Islet of Langerhans (tissue), 1 donor: Measurements from ENCODE around the gene NSMCE1.
"Not testable (repeated sequence)": the region's sequence is repeated elsewhere in the genome, so short reads cannot be mapped to it uniquely, and the experiment has no call there.

Source experiments
- FAIRE-seq: peaks from one replicate; lab custom pipeline; 2011; peaks lifted over from hg19 to GRCh38; lab: Jason Lieb, UNC

The NSMCE1 gene

DNA sequence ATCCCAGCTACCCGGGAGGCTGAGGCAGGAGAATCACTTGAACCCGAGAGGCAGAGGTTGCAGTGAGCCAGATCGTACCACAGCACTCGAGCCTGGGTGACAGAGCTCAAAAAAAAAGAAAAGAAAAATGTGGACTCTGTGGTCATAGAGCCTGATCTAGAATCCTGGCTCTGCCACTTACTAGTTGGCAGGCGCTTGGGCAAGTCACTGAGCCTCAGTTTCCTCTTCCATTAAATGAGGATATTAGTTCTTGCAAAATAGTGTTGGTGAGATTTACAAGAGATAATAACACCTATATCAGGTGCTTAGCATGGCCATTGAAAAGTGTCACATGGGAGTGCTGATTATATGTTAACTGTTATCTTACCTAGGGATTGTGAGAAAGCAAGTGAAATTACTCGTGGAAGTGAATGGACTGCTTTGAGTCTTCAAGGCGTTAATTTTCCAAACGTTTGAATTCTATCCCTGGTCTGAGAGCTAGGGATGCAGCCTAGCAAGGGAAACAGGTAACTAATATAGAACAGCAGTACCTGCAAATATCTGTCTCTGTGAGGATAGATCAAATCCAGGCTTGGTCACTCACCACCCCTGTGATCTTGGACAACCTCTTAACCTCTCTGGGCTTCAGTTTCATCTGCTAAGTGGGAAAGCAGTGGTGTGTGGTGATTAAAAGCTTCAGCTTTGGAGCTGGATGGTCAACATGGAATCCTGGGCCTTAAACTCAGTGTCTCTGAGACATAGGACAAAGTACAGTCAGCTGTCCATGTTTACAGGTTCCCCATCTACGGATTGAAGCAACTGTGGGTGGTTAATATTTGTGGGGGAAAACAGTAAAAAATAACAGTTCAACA, 953 bp upstream of the NSMCE1 start:
- no peak for FAIRE-seq

DNA sequence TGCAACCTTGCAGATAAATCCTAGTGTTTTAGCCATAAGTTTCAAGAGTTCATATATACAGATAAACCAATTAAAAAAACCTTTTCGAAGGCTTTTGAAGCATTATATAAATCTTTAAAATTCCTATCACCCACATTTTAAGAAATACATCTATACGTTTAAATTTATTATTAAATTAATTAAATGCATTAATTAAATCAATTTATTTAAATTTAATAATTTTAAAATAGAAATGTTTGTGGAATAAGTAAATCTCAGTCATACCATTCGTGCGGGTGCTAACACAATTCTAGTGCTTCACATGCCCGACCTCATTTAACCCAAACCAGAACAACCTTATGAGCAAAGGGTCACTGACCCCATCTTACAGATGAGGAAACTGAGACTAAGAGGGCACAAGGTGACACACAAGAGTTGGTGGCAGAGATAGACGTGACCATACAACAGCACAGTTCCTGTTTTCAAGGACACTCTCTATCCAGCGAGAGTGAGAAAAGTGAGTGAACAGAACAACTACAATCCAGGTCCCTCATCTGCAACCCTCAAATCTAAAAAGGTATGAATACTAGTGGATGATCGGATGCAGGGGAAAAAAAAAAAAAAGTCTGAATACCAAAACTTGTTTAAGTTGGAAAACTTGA, 1.4 kb downstream of the NSMCE1 start:
- FAIRE-seq, result no peak

DNA sequence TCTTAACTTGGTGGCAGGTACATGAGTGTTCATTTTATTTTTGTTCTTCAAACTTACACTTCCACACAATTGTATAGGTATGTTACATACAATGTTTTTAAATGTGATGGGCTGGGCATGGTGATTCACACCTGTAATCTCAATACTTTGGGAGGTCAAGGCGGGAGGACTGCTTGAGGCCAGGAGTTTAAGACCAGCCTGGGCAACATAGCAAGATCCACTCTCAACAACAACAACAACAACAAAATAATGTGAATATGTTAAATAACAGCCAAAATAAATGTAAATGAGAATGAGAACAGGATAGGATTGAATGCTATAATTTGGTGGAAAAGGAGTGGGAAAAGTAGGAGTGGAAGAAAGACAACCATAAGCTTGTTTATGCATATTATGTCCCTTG, 2.6 kb downstream of the NSMCE1 start:
- no peak for FAIRE-seq

DNA sequence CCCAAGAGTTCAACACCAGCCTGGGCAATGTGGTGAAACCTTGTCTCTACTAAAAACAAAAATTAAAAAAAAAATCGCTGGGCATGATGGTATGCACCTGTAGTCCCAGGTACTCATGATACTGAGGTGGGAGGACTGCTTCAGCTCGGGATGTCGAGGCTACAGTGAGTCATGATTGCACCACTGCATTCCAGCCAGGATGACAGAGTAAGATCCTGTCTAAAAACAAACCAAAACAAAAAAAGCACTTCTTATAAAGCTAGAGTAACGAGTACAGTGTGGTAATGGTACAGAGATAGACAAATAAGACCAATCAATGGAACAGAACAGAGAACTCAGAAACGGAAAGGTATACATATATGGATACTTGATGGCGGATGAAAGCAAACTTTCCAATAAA, 4.4 kb downstream of the NSMCE1 start:
- FAIRE-seq, result no peak

DNA sequence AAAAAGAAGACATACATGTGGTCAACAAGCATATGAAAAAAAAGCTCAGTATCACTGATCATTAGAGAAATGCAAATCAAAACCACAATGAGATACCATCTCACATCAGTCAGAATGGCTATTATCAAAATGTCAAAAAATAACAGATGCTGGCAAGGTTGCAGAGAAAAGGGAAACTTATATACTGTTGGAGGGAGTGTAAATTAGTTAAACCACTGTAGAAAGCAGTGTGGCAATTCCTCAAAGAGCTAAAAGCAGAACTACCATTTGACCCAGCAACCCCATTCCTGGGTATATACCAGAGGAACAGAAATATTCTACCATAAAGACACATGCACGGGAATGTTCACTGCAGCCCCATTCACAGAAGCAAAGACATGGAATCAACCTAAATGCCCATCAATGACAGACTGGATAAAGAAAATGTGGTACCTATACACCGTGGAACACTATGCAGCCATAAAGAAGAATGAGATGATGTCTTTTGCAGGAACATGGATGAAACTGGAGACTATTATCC, 5.6 kb downstream of the NSMCE1 start:
- FAIRE-seq, result not testable (repeated sequence)

DNA sequence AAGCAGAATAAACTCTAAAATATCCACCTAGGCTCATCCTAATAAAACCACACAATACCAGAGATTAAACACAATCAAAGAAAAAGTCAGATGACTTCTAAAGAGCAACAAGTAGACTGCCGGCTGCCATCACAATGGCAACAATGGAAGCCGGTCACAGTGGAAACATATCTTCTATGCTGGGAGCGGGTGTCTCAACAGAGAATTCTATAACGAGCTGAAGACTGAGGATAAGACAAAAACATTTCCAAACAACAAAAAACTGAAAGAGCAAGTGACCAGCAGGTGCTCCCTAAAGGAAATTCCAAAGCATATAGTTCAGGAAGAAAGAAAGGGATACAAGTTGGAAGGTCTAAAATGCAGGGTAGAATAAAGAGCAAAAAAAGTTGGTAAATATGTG, 8.9 kb downstream of the NSMCE1 start:
- no peak for FAIRE-seq

DNA sequence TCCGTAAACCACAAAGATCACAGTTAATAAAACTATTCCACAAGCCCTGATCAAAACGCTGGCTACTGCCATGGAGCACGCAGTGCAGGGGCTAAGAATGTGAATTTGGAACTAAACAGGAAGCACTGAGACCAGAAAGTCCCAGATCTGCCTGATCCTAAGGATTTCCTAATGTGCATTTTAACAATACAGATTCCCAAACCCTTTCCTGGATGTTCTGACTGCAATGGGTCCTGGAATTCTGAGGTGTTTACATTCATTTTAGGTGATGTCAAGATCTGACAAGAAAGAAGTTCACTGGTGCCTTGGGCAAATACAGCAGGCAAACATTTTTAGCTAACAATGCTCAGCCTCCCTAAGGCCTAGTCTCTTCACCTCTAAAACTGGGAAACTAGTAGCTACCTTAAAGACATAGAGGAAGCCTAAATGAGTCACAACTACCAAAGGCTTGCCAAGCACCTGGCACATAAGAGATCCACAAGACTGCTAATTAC, 10.3 kb downstream of the NSMCE1 start:
- no peak for FAIRE-seq

DNA sequence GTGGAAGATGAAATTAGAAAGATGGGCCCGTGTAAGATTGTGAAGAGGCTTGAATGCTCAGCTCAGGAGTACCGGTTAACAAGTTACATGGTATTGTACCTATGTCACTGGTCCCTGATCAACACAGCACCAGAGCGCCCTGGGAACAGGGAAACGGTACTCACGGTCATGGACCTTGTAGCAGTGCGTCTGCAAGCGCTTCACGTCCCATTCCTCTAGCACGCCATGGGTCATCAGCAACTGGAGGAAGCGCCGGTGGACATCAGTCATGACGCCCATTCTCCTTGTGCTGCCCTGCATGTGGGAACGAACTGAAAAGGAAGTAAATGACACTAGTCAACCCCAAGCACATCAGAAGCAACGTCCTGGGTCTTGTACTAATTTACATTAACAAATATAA, 11.3 kb downstream of the NSMCE1 start:
- no peak for FAIRE-seq

DNA sequence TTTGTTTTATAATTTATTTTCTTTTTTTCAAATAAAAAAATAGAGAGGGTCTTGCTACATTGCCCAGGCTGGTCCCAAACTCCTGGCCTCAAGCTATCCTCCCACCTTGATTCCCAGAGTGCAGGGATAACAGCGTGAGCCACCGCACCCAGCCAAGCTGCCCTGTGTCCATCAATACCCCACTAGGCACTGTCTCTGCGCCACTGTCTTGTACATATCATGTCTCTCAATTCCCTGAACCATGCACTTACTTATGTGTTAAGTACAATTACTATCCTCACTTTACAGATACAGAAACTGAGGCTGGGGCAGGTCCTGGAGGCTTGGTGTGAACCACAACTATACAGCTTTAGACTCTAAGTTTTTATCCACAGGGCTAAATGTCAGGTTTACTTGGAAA, 11.7 kb downstream of the NSMCE1 start:
- FAIRE-seq, result no peak

DNA sequence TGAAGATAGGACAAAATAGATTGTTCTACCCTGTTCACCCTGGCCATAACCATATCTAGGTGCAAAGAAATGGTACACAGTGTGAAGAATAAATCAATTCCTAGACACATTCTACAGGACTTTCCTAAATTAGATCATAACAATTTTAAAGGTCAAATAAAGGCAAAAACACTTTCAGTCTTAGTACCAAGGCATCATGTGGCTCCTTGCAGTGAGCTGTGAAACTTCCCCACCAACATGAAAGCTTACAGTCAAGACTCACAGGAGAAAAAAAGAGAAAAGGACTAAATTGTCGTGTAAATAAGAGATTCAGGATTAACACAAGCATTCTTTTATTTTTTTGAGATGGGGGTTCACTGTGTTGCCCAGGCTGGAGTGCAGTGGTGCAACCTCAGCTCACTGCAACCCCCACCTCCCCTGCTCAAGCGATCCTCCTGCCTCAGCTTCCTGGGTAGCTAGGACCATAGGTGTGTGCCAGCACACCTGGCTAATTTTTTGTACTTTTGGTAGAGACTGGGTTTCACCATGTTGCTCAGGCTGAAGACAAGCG, 14.2 kb downstream of the NSMCE1 start:
- no peak for FAIRE-seq

DNA sequence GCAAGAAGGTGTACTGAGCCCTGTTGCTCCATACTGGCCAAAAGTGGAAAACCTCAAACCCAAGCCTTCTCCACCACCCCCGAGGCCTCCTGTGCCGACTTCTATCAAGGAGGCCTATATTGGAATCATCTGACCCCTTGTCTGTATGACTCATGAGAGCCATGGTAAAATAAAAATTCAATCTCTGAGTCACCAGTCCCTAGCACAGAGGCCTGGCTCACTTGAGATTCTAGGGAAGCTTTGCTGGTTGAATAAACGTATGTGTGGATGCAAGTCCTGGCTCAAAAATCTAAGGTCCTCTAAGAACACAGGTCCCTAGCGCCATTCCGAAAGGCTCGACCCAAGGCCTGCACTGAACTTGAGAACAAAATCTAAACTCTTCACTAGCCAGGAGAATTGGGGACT, 15.0 kb downstream of the NSMCE1 start:
- no peak for FAIRE-seq

DNA sequence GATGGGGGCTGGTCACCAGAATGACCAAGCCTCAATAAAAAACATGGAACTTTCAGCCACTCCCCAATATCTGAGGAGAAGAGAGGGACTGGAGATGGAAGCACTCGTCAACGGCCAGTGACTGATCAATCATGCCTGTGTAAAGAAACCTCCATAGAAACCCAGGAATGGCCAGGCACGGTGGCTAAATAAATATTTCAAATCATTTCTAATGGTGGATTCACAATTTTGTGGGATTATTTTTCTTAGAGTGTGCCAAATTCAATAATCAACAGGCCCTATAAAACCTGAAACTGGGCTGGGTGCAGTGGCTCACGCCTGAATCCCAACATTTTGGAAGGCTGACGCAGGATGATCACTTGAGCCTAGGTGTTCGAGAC, 16.4 kb downstream of the NSMCE1 start:
- no peak for FAIRE-seq

DNA sequence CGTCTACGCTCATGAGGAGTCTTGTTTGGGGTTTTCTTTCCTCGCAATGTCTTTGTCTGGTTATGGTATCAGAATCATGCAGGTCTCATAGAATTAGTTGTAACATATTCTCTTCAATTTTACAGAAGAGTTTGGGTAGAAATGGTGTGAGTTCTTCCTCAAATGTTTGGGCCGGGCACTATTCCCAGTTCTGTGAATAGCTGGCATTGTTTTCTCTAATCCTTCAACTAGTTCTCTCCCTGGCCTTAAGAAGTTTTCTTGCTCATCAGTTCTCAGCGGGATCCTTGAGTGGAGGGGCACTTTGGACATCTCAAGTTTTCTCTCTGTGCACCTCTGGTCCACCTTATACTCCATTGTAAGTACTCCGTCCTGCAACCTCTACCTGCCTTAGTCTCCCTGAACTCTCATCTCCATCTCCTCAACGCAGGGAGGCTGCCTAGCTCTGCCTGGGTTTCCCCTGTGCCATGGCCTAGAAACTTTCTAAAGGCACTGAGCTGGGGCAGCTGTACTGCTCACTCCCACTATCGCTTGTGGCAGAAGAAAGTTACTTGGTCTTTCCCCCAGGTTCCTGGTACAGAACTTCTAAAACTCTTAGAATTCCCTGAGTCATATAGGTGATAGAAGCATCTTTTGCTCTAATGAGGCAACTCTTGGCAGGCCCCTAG, 16.9 kb downstream of the NSMCE1 start:
- no peak for FAIRE-seq

DNA sequence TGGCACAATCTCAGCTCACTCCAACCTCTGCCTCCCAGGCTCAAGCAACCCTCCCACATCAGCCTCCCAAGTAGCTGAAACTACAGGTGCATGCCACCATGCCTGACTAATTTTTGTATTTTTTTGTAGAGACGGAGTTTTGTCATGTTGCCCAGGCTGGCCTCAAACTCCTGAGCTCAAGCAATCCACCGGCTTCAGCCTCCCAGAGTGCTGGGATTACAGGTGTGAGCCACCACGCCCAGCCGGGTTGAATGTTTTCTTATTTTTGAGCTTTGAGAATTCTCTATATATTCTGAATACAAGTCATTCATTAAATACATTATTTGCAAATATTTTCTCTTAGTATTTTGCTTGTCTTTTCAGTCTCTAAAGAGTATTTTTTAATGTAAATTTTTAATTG, 19.7 kb downstream of the NSMCE1 start:
- FAIRE-seq, result not testable (repeated sequence)

DNA sequence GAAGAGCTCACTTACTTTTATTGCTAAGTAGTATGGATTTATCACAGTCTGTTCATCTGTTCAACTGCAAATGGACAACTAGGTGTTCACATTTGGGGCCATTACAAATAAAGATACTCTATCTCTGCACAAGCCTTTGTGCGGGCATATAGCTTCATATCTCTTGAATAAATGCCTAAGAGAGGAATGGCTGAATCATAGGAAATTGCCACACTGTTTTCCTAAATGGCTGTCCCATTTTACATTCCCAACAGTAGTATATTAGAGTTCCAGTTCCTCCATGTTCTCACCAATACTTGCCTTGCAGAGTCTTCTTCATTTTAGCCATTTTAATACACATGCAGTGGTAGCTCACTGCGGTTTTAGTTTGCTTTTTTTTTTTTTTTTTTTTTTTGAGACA, 20.5 kb downstream of the NSMCE1 start:
- no peak for FAIRE-seq

DNA sequence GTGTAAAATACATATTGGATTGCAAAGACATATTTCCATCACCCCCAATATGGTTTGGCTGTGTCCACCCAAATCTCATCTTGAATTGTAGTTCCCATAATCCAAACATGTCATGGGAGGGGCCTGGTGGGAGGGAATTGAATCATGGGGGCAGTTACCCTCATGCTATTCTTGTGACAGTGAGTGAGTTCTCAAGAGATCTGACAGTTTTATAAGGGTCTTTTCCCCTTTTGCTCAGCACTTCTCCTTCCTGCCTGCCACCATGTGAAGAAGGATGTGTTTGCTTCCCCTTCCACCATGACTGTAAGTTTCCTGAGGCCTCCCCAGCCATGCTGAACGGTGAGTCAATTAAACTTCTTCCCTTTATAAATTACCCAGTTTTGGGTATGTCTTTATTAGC, 21.5 kb downstream of the NSMCE1 start:
- FAIRE-seq, result not testable (repeated sequence)

DNA sequence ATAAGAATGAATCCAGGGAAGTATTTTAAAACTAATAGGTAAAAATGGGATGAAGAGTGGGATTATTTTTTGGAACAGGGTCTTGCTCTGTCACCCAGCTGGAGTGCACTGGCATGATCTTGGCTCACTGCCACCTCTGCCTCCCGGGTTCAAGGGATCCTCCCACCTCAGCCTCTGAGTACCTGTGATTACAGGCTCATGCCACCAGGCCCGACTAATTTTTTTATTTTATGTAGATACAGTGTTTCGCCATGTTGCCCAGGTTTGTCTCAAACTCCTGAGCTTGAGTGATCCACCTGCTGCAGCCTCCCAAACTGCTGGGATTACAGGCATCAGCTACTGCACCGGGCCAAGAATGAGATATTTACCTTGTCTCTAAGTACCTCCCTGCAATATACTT, 22.1 kb downstream of the NSMCE1 start:
- FAIRE-seq, result no peak

DNA sequence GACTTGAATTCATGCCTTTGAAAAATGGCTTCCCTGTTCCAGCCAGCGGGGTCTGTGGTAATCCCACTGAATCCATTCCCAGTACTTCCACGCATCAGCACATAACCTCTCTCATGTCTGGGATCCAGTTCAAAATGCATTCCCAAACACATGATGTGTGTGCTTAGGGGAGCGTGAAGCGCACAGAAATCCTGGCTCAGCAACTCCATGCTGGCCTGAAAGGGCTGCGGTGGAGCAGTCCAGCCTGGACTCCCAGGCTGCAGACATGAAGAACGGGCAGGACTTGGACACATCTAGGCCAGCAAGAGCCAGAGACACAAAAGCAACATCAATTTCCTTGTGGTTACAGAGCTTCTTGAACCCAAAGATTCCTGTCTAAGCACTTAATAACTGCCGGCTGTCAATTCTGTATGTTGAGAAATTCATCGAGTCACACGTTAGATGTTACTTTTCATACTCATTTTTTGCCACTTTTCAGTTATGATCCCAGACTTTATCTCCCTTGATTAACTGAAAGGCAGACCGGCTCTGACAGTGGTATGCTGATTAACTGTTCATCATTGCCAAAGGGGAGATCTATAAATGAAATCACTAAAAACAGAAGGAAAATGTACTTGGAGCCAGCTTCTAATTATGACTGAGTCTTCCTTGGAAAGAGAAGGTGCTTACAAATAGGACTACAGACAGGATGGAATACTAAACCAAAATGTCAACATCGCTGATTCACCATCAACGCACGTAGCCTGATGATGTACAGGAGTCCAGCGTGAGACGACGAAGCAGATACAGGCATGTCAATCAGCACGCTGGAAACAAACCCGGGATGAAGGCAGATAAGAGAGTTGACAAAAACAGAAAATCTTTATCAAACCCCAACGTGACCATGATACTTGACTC, 23.0 kb downstream of the NSMCE1 start:
- FAIRE-seq, result no peak

DNA sequence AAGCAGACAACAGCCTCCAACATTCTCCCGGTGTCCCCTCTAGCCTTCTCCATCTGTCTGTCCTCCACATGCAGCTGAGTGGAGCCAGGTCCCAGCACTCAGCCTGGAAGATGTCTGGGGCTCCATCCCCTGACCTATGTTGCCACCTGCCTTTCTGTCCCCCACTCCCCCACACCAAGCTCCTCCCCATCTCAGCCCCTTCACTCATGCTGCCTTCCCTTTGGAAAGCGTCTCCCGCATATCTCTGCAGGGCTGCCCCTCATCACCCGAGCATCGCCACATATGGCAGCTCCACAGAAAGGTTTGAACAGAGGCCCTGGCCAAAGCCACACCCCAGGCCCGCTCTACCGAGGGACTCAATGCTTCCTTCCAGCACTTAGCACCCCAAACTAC, 24.2 kb downstream of the NSMCE1 start:
- FAIRE-seq, result no peak

DNA sequence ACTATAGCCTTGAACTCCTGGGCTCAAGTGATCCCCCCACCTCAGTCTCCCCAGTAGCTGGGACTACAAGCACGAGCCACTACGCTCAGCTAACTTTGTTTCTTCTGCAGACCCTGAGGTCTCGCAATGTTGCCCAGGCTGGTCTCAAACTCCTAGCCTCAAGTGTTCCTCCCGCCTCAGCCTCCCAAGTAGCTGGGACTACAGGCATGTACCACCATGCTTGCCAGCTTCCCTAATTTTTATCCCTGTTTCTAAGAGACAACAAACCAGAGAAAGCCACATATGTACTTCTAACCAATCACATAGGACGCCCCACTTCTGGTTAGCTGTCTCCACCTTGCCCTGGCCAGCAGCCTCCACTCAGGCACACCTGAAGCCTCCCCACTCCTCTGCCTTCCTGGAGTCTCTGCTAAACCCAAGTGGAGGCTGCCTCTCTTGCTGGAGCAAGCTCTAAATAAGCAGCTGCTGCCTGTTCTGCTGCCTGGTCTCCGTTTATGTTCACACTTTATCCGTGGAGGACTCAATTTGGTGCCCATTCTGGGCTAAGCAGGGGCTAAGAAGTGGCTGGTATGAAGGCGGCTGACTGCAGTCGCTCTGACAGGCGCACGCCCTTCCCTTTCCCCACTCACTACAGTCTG, 24.7 kb downstream of the NSMCE1 start:
- no peak for FAIRE-seq

DNA sequence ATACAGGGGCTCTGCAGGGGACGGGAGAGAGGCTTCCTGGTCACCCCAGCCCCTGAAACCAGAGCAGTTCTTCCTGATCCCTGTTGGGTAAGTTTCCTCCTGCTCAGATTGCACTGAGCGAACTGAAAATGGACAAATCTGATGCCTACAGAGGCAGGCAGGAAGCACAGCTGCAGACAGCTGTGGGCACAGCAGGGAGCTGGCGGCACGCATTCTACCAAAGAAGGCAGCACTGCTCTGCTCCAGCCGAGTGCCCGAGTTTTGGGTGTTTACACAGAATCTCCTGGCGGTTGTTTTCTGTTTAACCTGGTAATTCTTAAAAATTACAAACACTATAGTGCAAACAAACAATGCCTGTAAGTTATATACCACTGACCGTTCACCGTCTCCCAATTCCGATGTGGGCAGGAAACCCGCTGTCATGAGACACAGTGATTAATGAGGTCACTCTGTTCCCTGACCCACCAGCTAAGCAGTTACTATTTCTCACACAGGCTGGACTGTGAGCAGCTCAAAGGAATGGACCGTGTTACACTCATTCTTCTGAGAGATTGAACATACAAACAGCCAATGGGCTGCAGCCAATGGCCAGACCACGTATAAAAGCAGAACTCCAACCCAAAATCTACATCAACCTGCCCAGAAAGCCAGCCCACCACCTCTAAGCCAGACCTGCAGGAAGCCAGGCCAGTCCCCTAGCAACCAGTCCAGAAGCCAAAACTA, 25.5 kb downstream of the NSMCE1 start:
- no peak for FAIRE-seq
